Ascending aorta (tissue), 2 donors: Measurements from ENCODE around the gene STAC3. TPM values are rescaled to one million over a fixed set of nuclear protein-coding genes. Genes with fewer than 3 reads are reported as not detected.

Source experiments
- DNase-seq, 2 donors: peaks; one replicate each; pipeline ENCODE4 v3.0.0-alpha.2; 2019; ENCODE audit warnings: low spot score in 2 of 2
- H3K27ac ChIP-seq, 2 donors: fragments of 200-600 bp; sonication (generic); one replicate each; pipeline ENCODE4 v1.5.1; 2016 to 2017; ENCODE audit warnings: mild to moderate bottlenecking in 1 of 2
- H3K27me3 ChIP-seq: fragments of 200-600 bp; sonication (generic); one replicate; pipeline ENCODE4 v1.5.1; 2017
- H3K36me3 ChIP-seq, 2 donors: fragments of 200-600 bp; sonication (generic); one replicate each; pipeline ENCODE4 v1.5.1; 2016
- H3K4me1 ChIP-seq, 2 donors: fragments of 200-600 bp; sonication (generic); one replicate each; pipeline ENCODE4 v1.5.1; 2016 to 2017; ENCODE audit warnings: mild to moderate bottlenecking in 1 of 2
- H3K4me3 ChIP-seq, 2 donors: fragments of 200-600 bp; sonication (generic); one replicate each; pipeline ENCODE4 v1.5.1; 2016 to 2017; ENCODE audit warnings: mild to moderate bottlenecking in 1 of 2
- H3K9me3 ChIP-seq, 2 donors: fragments of 200-600 bp; sonication (generic); one replicate each; pipeline ENCODE4 v1.5.1; 2016
- CTCF ChIP-seq, 3 experiments: fragments of 200-600 bp in 2 of 3; fragments of 450-650 bp in 1 of 3; sonication (generic) in 2 of 3; IDR thresholded peaks; one replicate each; pipeline ENCODE4 v1.5.1; 2016 to 2019; ENCODE audit warnings: antibody characterized with exemption in 3 of 3, mild to moderate bottlenecking in 1 of 3, moderate library complexity in 1 of 3
- intact Hi-C: fragments of 100-400 bp; cut with DNase I; formaldehyde crosslinking; loops from one replicate; pipeline ENCODE4 v1.15.1; 2023
- total RNA-seq: library from RNA; depleted of rRNA; stranded (reverse); fragments of >200 nt; gene quantifications from one replicate; pipeline ENCODE4 v1.1.0, GENCODE V29; 2016

The STAC3 gene
- total RNA-seq, 1 donor from 2014 or later, result not detected

GRCh38 chr12:57218030-57218853 is 32.7 kb downstream of the STAC3 start:
- TF ChIP-seq CTCF (IDR thresholded peaks at IDR 0.05), result no peak
- no peaks in the 10 kb centered on the region for H3K36me3 ChIP-seq
- no peaks in the 10 kb centered on the region for H3K27me3 ChIP-seq

GRCh38 chr12:57216921-57217879 is 33.8 kb downstream of the STAC3 start:
- H3K27me3 ChIP-seq, result no peaks in the 10 kb centered on the region
- peak in 1 of 3 experiments; percentile 2 for TF ChIP-seq CTCF (IDR thresholded peaks at IDR 0.05)
- intact Hi-C loops, result no loop called here
- peaks cover 3 to 5% of the 10 kb centered on the region in 2 donors for H3K36me3 ChIP-seq
- no peaks in the 10 kb centered on the region for H3K9me3 ChIP-seq
- peak overlapping the region; percentile 61 to 70 for H3K4me3 ChIP-seq
- no peak overlapping the region for H3K27ac ChIP-seq
- peaks cover 13 to 35% of the 10 kb centered on the region in 2 donors for H3K4me1 ChIP-seq
- DNase-seq, result no peak

More at GRCh38 chr12:57218030-57218853, 32.7 kb downstream of the STAC3 start:
- Histone ChIP-seq H3K4me3 (no peak overlapping the region), H3K4me1 (peaks cover 13 to 27% of the 10 kb centered on the region in 2 donors), H3K27ac (no peak overlapping the region), H3K9me3 (no peaks in the 10 kb centered on the region)
- no peak for DNase-seq
- intact Hi-C loops, result no loop called here

- H3K27me3 ChIP-seq, result no peaks in the 10 kb centered on the region
- intact Hi-C loops, result no loop called here
- no peak within 1 kb of the TSS for H3K27ac ChIP-seq
- no peak for DNase-seq
- peak within 1 kb of the TSS; percentile 61 to 70 for H3K4me3 ChIP-seq
- peaks cover 13 to 35% of the 10 kb centered on the region in 2 donors for H3K4me1 ChIP-seq
- TF ChIP-seq CTCF (IDR thresholded peaks at IDR 0.05), result no peak
- H3K36me3 ChIP-seq, result peaks cover 10 to 14% of the 10 kb centered on the region in 2 donors
- no peaks in the 10 kb centered on the region for H3K9me3 ChIP-seq
Measured at GRCh38 chr12:57216014-57216911, 34.7 kb downstream of the STAC3 start, which contains the start of gene NXPH4. NXPH4 (plus strand) TSS chr12:57216794; CDS start chr12:57216970, 176 bp downstream.

- Histone ChIP-seq H3K4me1 (peaks cover 13 to 35% of the 10 kb centered on the region in 2 donors), H3K36me3 (peaks cover 14 to 20% of the 10 kb centered on the region in 2 donors), H3K27ac (no peak overlapping the region), H3K27me3 (no peaks in the 10 kb centered on the region), H3K9me3 (no peaks in the 10 kb centered on the region), H3K4me3 (peak overlapping the region in 1 of 2 donors; percentile 70)
- no peak for DNase-seq
- intact Hi-C loops, result no loop called here
- TF ChIP-seq CTCF (IDR thresholded peaks at IDR 0.05), result no peak
Measured at GRCh38 chr12:57215668-57216013, 35.3 kb downstream of the STAC3 start.

GRCh38 chr12:57215065-57215464 is 35.9 kb downstream of the STAC3 start:
- no peaks in the 10 kb centered on the region for H3K9me3 ChIP-seq
- no peak for DNase-seq
- H3K27ac ChIP-seq, result no peak overlapping the region
- H3K36me3 ChIP-seq, result peaks cover 19 to 26% of the 10 kb centered on the region in 2 donors
- peaks cover 13 to 35% of the 10 kb centered on the region in 2 donors for H3K4me1 ChIP-seq
- no peak for TF ChIP-seq CTCF (IDR thresholded peaks at IDR 0.05)
- H3K27me3 ChIP-seq, result no peaks in the 10 kb centered on the region
- intact Hi-C loops, result no loop called here
- H3K4me3 ChIP-seq, result no peak overlapping the region
